Right lobe of liver (tissue), 4 donors: ENCODE data around the gene KL.

Experiments
- CTCF ChIP-seq, 4 donors: fragments of 200-600 bp in 3 of 4; fragments of 450-650 bp in 1 of 4; IDR thresholded peaks; one replicate each; pipeline versions ENCODE4 v1.5.1 to v1.8.0; 2016 to 2022; ENCODE audit warnings: antibody characterized with exemption in 4 of 4, mild to moderate bottlenecking in 2 of 4
- POLR2A ChIP-seq: fragments of 450-650 bp; IDR thresholded peaks from one replicate; pipeline ENCODE4 v1.6.1; 2017; ENCODE audit warnings: antibody characterized with exemption, mild to moderate bottlenecking
- donor health status: DM: no; HTN: no; CAD: no.
- donor health status: DM: no; HTN: no; CAD: no.
- donor health status: DM: no; HTN: yes; CAD: no.

- TF ChIP-seq CTCF (IDR thresholded peaks at IDR 0.05) (no peak), POLR2A (no peak)
Measured at GRCh38 chr13:33087091-33087490, 70.9 kb downstream of the KL start.
